Muscle of leg (tissue), 11 donors: ENCODE data around the gene PTTG1. TPM values are rescaled to one million over a fixed set of nuclear protein-coding genes. Genes with fewer than 3 reads are reported as not detected.
A peak's percentile ranks its signal among the peaks of the same experiment; 100 is the strongest.

Experiments used
- DNase-seq: peaks from one replicate; pipeline ENCODE4 v3.0.0; 2013
- H3K27ac ChIP-seq: one replicate; pipeline ENCODE4 v1.5.1; 2013; ENCODE audit warnings: mild to moderate bottlenecking, low read length, control low read depth
- H3K27me3 ChIP-seq: one replicate; pipeline ENCODE4 v1.6.1; 2013; ENCODE audit warnings: low read length; ENCODE audit not compliant: control insufficient read depth, insufficient read depth
- H3K36me3 ChIP-seq: one replicate; pipeline ENCODE4 v1.6.1; 2013; ENCODE audit warnings: low read length; ENCODE audit not compliant: control insufficient read depth, insufficient read depth
- H3K4me1 ChIP-seq: one replicate; pipeline ENCODE4 v1.6.1; 2013; ENCODE audit warnings: low read length; ENCODE audit not compliant: control insufficient read depth, insufficient read depth
- H3K4me3 ChIP-seq: one replicate; pipeline ENCODE4 v1.5.1; 2013; ENCODE audit warnings: low read length, control low read depth
- H3K9me3 ChIP-seq: replicated peaks from 2 replicates; pipeline ENCODE4 v1.6.1; 2013; ENCODE audit warnings: low read depth, low read length; ENCODE audit not compliant: control insufficient read depth
- WGBS: methylation state at CpG from one replicate; pipeline ENCODE4 v1.1.5; 2013; ENCODE audit warnings: missing lambda C conversion rate; ENCODE audit not compliant: insufficient coverage; 5-methylcytosine and 5-hydroxymethylcytosine counted together
- polyA plus RNA-seq, 8 donors: library from polyadenylated mRNA; unstranded; fragments of 120-200 nt; gene quantifications; one replicate each; pipeline versions ENCODE4 v1.2.1 to v1.2.3, GENCODE V29; 2013; ENCODE audit warnings: inconsistent platforms in 1 of 8, low replicate concordance in 1 of 8; ENCODE audit not compliant: insufficient read length in 8 of 8, insufficient read depth in 1 of 8
- total RNA-seq: library from RNA; stranded (reverse); fragments of 120-200 nt; gene quantifications from one replicate; pipeline ENCODE4 v1.2.4, GENCODE V29; 2013

Gene PTTG1
- total and polyA plus RNA-seq, 9 donors = 29.8 to 45.5 (median 39.4) TPM

- no peaks in the 10 kb centered on the region for H3K9me3 ChIP-seq
- peak overlapping the region; percentile 3 for H3K27ac ChIP-seq
- no peak for DNase-seq
- 62% methylated on average over 3 of the region's 3 CpGs for WGBS
- no peaks in the 10 kb centered on the region for H3K36me3 ChIP-seq
- H3K4me3 ChIP-seq = no peak overlapping the region
- H3K4me1 ChIP-seq = peaks cover 7% of the 10 kb centered on the region
- no peaks in the 10 kb centered on the region for H3K27me3 ChIP-seq
Observed at GRCh38 chr5:160468363-160468975, 46.8 kb downstream of the PTTG1 start.

DNA sequence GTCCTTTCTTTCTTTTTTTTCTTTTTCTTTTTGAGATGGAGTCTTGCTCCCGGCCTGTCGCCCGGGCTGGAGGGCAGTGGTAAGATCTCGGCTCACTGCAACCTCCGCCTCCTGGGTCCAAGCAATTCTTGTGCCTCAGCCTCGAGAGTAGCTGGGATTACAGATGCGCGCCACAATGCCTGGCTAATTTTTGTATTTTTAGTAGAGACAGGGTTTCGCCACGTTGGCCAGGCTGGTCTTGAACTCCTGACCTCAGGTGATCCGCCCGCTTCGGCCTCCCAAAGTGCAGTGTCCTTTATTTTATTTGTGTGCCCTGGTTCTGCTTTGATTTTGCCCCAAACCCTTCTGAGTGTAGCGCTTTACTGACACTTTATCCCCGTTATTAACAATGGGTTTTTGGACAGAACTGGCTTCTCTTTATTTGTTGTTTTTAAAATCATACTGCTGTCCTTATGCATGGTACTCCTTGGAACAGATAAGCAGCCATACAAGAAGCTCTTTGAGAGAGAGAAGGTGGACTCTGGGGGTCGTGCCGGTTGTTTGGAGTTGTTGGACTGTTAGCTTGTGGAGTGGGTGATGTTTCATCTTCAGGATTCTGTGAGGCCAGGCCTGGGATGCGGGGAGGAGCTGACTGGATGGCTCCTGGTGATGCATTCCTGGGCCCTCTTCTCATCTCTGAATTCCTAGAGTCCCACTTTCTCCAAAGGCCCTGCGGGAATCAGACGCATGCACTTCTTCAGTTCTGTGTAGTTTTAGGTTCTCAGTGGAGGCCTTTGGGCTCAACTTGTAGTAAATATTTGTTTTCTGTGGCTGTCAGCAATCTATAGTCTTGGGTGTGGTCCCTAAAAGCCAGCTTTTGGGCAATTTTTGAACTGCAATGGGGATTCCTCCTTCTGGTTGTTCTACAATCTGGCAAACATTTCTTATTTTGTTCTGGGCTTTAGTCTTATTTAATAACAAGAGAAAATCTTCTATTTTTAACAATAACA is 47.8 kb downstream of the PTTG1 start:
- no peak for DNase-seq
- H3K9me3 ChIP-seq = no peaks in the 10 kb centered on the region
- H3K4me1 ChIP-seq = peaks cover 7% of the 10 kb centered on the region
- H3K27ac ChIP-seq = no peak overlapping the region
- no peaks in the 10 kb centered on the region for H3K36me3 ChIP-seq
- no peaks in the 10 kb centered on the region for H3K27me3 ChIP-seq
- WGBS = 91% methylated on average over 9 of the region's 20 CpGs
- H3K4me3 ChIP-seq = no peak overlapping the region

GRCh38 chr5:160470437-160471361 is 49.0 kb downstream of the PTTG1 start:
- H3K36me3 ChIP-seq = no peaks in the 10 kb centered on the region
- no peaks in the 10 kb centered on the region for H3K27me3 ChIP-seq
- DNase-seq = peak; percentile 68
- H3K4me3 ChIP-seq = no peak overlapping the region
- peaks cover 7% of the 10 kb centered on the region for H3K4me1 ChIP-seq
- 29% methylated on average over 1 of the region's 7 CpGs for WGBS
- H3K27ac ChIP-seq = no peak overlapping the region
- H3K9me3 ChIP-seq = no peaks in the 10 kb centered on the region

GRCh38 chr5:160471761-160472160 is 50.1 kb downstream of the PTTG1 start:
- WGBS = no CpG with 5 or more reads among the region's 2 CpGs
- H3K27ac ChIP-seq = no peak overlapping the region
- no peak overlapping the region for H3K4me3 ChIP-seq
- no peaks in the 10 kb centered on the region for H3K27me3 ChIP-seq
- H3K4me1 ChIP-seq = peaks cover 7% of the 10 kb centered on the region
- no peaks in the 10 kb centered on the region for H3K36me3 ChIP-seq
- H3K9me3 ChIP-seq = no peaks in the 10 kb centered on the region
- DNase-seq = no peak

DNA sequence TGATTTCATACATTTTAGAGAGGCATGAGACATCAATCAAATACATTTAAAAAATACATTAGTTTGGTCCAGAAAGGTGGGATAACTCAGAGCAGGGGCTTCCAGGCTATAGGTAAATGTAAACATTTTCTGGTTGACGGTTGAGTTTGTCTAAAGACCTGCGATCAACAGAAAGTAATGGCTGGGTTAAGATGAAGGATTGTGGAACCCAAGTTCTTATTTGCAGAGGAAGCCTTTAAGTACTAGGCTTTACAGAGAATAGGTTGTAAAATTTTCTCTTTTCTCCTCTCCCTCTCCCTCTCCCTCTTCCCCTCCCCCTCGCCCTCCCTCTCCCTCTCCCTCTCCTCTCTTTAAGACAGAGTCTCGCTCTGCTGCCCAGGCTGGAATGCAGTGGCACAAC is 50.8 kb downstream of the PTTG1 start:
- H3K27ac ChIP-seq = no peak overlapping the region
- no peaks in the 10 kb centered on the region for H3K36me3 ChIP-seq
- no peaks in the 10 kb centered on the region for H3K9me3 ChIP-seq
- DNase-seq = no peak
- 82% methylated on average over 2 of the region's 4 CpGs for WGBS
- H3K4me1 ChIP-seq = peaks cover 7% of the 10 kb centered on the region
- no peaks in the 10 kb centered on the region for H3K27me3 ChIP-seq
- no peak overlapping the region for H3K4me3 ChIP-seq

GRCh38 chr5:160473681-160474080 is 52.0 kb downstream of the PTTG1 start:
- Histone ChIP-seq H3K4me3 (no peak overlapping the region), H3K27ac (no peak overlapping the region), H3K4me1 (no peaks in the 10 kb centered on the region), H3K36me3 (no peaks in the 10 kb centered on the region), H3K9me3 (no peaks in the 10 kb centered on the region), H3K27me3 (no peaks in the 10 kb centered on the region)
- WGBS = 100% methylated on average over 2 of the region's 6 CpGs
- DNase-seq = no peak

DNA sequence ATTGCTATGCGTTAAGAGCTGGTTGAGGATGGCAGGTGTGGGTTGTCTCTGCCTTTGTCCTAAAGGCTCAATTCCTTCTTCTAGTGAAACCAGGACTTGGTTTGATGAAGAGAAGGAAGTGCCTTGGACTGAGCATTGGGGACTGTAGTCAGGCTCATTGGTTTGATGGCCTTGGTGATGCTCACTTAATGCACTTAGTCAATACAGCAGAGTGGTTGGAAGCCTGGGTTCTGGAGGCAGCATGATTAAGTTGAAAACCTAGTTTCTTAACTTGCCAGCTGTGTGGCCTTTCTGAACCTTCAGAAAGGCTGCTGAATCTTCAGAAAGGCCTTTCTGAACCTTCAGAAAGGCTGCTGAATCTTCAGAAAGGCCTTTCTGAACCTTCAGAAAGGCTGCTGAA is 52.4 kb downstream of the PTTG1 start:
- Histone ChIP-seq H3K9me3 (no peaks in the 10 kb centered on the region), H3K36me3 (no peaks in the 10 kb centered on the region), H3K4me1 (no peaks in the 10 kb centered on the region), H3K27me3 (no peaks in the 10 kb centered on the region), H3K4me3 (no peak overlapping the region), H3K27ac (no peak overlapping the region)
- 67% methylated on average over 1 of the region's 1 CpG for WGBS
- DNase-seq = no peak

- WGBS = 82% methylated on average over 6 of the region's 7 CpGs
- Histone ChIP-seq H3K27ac (no peak overlapping the region), H3K9me3 (no peaks in the 10 kb centered on the region), H3K27me3 (no peaks in the 10 kb centered on the region), H3K4me3 (no peak overlapping the region), H3K36me3 (no peaks in the 10 kb centered on the region), H3K4me1 (no peaks in the 10 kb centered on the region)
- DNase-seq = no peak
Observed at GRCh38 chr5:160475864-160476438, 54.3 kb downstream of the PTTG1 start.

GRCh38 chr5:160477266-160477970 is 55.8 kb downstream of the PTTG1 start:
- 95% methylated on average over 2 of the region's 6 CpGs for WGBS

More at GRCh38 chr5:160477266-160477970, 55.8 kb downstream of the PTTG1 start:
- Histone ChIP-seq H3K4me3 (no peak overlapping the region), H3K36me3 (no peaks in the 10 kb centered on the region), H3K4me1 (no peaks in the 10 kb centered on the region), H3K27ac (no peak overlapping the region), H3K27me3 (no peaks in the 10 kb centered on the region), H3K9me3 (no peaks in the 10 kb centered on the region)
- no peak for DNase-seq
